OCI-LY7 (cell line): ENCODE data around the gene ACP4. TPM values are rescaled to one million over a fixed set of nuclear protein-coding genes. Genes with fewer than 3 reads are reported as not detected.
"Not testable (repeated sequence)": the region's sequence is repeated elsewhere in the genome, so short reads cannot be mapped to it uniquely, and the experiment has no call there.

ENCODE experiments used
- BruUV-seq: library from RNA; stranded (reverse); fragments of 400-500 nt; replicated peaks from 2 replicates; lab custom pipeline; 2021; lab: Mats Ljungman, UMichigan
- CTCF ChIA-PET: fragments of 300-600 bp; sonication (Branson Sonifier 250); formaldehyde crosslinking; loops from one replicate; lab custom pipeline; 2022; ENCODE audit warnings: antibody characterized with exemption; ENCODE audit not compliant: unreplicated experiment; lab: Charles Lee
- POLR2A ChIA-PET: fragments of 300-600 bp; sonication (Branson Sonifier 250); formaldehyde crosslinking; loops from one replicate; lab custom pipeline; 2022; ENCODE audit warnings: antibody characterized with exemption; lab: Charles Lee
- DNase-seq: peaks from one replicate; pipeline ENCODE4 v3.0.0-alpha.2; 2015; ENCODE audit warnings: low spot score
- H2AFZ ChIP-seq: fragments of 200-600 bp; sonication (generic), shearing (Covaris generic); 2 replicates; pipeline ENCODE4 v1.6.1; 2014; ENCODE audit warnings: mild to moderate bottlenecking, antibody characterized with exemption, low read length, moderate library complexity
- H3K27ac ChIP-seq: fragments of 200-600 bp; sonication (generic); 2 replicates; pipeline ENCODE4 v1.5.1; 2014; ENCODE audit warnings: mixed run types, low read depth, mild to moderate bottlenecking, moderate library complexity, low read length, inconsistent platforms; ENCODE audit not compliant: poor library complexity, severe bottlenecking
- H3K36me3 ChIP-seq: fragments of 200-600 bp; sonication (generic); 2 replicates; pipeline ENCODE4 v1.6.1; 2014; ENCODE audit warnings: mild to moderate bottlenecking, antibody characterized with exemption, low read length, moderate library complexity, mixed read lengths; ENCODE audit not compliant: insufficient read depth
- H3K4me1 ChIP-seq: fragments of 200-600 bp; sonication (generic); 2 replicates; pipeline ENCODE4 v1.5.1; 2014; ENCODE audit warnings: mild to moderate bottlenecking, low read length; ENCODE audit not compliant: insufficient read depth, poor library complexity, severe bottlenecking
- H3K4me2 ChIP-seq: fragments of 200-600 bp; sonication (generic); 2 replicates; pipeline ENCODE4 v1.6.1; 2014; ENCODE audit warnings: mild to moderate bottlenecking, low read length
- H3K4me3 ChIP-seq: fragments of 200-600 bp; sonication (generic); 2 replicates; pipeline ENCODE4 v1.5.1; 2014; ENCODE audit warnings: mild to moderate bottlenecking, low read depth, low read length; ENCODE audit not compliant: poor library complexity, severe bottlenecking
- H3K79me2 ChIP-seq: fragments of 200-600 bp; sonication (generic); 2 replicates; pipeline ENCODE4 v1.6.1; 2016; ENCODE audit warnings: low read depth, mild to moderate bottlenecking, low read length, moderate library complexity, mixed read lengths; ENCODE audit not compliant: insufficient read depth
- H3K9me2 ChIP-seq: fragments of 200-600 bp; sonication (generic); 2 replicates; pipeline ENCODE4 v1.6.1; 2016; ENCODE audit warnings: mild to moderate bottlenecking, low read length, mixed read lengths; ENCODE audit not compliant: insufficient read depth
- H3K9me3 ChIP-seq: fragments of 200-600 bp; sonication (generic); 2 replicates; pipeline ENCODE4 v1.6.1; 2014; ENCODE audit warnings: mild to moderate bottlenecking, mixed run types, low read length, mixed read lengths
- H4K20me1 ChIP-seq: fragments of 200-600 bp; sonication (generic); 2 replicates; pipeline ENCODE4 v1.6.1; 2014; ENCODE audit warnings: mild to moderate bottlenecking, antibody characterized with exemption, low read length, moderate library complexity, mixed read lengths; ENCODE audit not compliant: insufficient read depth
- EZH2phosphoT487 ChIP-seq: fragments of 200-600 bp; sonication (generic); IDR thresholded peaks from 2 replicates; pipeline ENCODE4 v1.6.1; 2018; ENCODE audit warnings: low read depth, borderline replicate concordance, mild to moderate bottlenecking, mixed run types, antibody characterized with exemption, low read length, moderate library complexity, mixed read lengths
- intact Hi-C: fragments of 100-400 bp; cut with micrococcal nuclease; formaldehyde crosslinking; loops from one replicate; pipeline ENCODE4 v1.10.0; 2022; ENCODE audit not compliant: unreplicated experiment
- total RNA-seq, 2 experiments: library from RNA; depleted of rRNA in 1 of 2; stranded (reverse); fragments of >200 nt in 1 of 2; shearing (Covaris generic) in 1 of 2; gene quantifications; 2 replicates each; pipeline ENCODE4 v1.2.3, GENCODE V29; 2014 to 2022
- TF ChIP-seq, protein P1 (sequence below): fragments of 200-600 bp; sonication (generic); conservative IDR thresholded peaks from 2 replicates; pipeline ENCODE4 v1.5.1; 2014; ENCODE audit warnings: mild to moderate bottlenecking, antibody characterized with exemption, low read length, moderate library complexity, mixed read lengths

ACP4 gene
- total RNA-seq, 2 experiments from 2014 or later: not detected

DNA sequence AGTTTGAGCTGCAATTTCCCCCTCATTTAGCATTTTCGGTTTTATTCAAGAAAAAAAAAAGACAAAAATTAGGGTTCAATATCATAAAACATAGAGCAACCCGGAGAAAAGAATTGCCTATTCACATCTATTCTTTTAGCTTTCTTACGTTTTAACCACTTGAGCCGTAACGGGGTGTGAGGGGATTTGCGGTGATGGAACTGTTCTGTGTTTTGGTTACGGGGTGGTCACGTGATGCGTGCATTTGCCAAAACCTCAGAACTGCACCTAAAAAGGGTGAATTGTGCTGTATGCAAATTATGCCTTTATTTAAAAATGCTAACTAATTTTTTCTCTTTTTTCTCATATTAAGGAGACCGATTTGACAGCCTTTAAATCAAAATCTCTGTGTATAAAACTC, 45.0 kb upstream of the ACP4 start:
- Histone ChIP-seq H3K27ac (no peak overlapping the region), H2AFZ (no peak overlapping the region), H3K79me2 (no peaks in the 10 kb centered on the region), H3K9me3 (no peaks in the 10 kb centered on the region), H3K4me3 (no peak overlapping the region), H3K9me2 (no peaks in the 10 kb centered on the region), H4K20me1 (no peaks in the 10 kb centered on the region), H3K4me2 (no peak overlapping the region), H3K36me3 (no peaks in the 10 kb centered on the region), H3K4me1 (no peaks in the 10 kb centered on the region)
- ChIA-PET CTCF (no interaction called here), POLR2A (no interaction called here)
- intact Hi-C loops: no loop called here
- no TSS peak for BruUV-seq
- no peak for DNase-seq
- TF ChIP-seq EZH2phosphoT487: no peak
- TF ChIP-seq, protein P1, sequence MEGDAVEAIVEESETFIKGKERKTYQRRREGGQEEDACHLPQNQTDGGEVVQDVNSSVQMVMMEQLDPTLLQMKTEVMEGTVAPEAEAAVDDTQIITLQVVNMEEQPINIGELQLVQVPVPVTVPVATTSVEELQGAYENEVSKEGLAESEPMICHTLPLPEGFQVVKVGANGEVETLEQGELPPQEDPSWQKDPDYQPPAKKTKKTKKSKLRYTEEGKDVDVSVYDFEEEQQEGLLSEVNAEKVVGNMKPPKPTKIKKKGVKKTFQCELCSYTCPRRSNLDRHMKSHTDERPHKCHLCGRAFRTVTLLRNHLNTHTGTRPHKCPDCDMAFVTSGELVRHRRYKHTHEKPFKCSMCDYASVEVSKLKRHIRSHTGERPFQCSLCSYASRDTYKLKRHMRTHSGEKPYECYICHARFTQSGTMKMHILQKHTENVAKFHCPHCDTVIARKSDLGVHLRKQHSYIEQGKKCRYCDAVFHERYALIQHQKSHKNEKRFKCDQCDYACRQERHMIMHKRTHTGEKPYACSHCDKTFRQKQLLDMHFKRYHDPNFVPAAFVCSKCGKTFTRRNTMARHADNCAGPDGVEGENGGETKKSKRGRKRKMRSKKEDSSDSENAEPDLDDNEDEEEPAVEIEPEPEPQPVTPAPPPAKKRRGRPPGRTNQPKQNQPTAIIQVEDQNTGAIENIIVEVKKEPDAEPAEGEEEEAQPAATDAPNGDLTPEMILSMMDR: no peak

DNA sequence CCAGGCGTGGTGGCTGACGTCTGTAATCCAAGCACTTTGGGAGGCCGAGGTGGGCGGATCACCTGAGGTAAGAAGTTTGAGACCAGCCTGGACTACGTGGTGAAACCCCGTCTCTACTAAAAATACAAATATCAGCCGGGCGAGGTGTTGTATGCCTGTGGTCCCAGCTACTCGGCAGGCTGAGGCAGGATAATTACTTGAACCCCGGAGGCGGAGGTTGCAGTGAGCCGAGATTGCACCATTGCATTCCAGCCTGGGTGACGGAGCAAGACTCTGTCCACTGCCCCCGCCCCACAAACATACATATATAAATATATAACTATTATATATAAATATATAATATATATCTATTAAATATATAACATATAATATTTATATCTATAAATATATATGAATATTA, 43.1 kb upstream of the ACP4 start:
- H3K36me3 ChIP-seq, H3K9me2 ChIP-seq, H3K4me1 ChIP-seq, BruUV-seq, H3K4me3 ChIP-seq, H4K20me1 ChIP-seq, CTCF ChIA-PET, H3K79me2 ChIP-seq, H3K27ac ChIP-seq, DNase-seq, H3K4me2 ChIP-seq, H3K9me3 ChIP-seq, POLR2A ChIA-PET, intact Hi-C loops, H2AFZ ChIP-seq: not testable (repeated sequence)

DNA sequence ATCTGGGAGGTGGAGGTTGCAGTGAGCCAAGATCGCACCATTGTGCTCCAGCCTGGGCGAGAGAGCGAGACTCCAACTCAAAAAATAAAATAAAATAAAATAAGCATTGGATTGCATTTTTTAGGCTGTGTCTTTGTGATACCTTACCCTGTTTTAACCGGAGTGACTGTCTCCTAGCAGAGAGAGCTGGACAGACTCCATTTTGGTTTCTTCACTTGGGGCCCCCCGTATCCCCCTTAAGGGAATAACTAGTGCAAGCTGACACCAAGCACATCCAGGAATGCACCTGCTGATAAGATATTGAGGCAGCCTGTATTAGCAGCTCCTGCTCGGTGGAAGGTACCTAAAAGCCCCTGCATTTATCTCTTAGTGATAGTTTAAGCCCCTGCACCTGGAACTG, 40.7 kb upstream of the ACP4 start:
- no peaks in the 10 kb centered on the region for H3K4me1 ChIP-seq
- no peak overlapping the region for H3K27ac ChIP-seq
- no peaks in the 10 kb centered on the region for H3K79me2 ChIP-seq
- H4K20me1 ChIP-seq: no peaks in the 10 kb centered on the region
- no peak overlapping the region for H3K4me2 ChIP-seq
- H3K9me3 ChIP-seq: no peaks in the 10 kb centered on the region
- TF ChIP-seq EZH2phosphoT487: no peak
- TF ChIP-seq, protein P1: no peak
- ChIA-PET CTCF (no interaction called here), POLR2A (no interaction called here)
- no peak for DNase-seq
- intact Hi-C loops: no loop called here
- H3K9me2 ChIP-seq: no peaks in the 10 kb centered on the region
- H2AFZ ChIP-seq: no peak overlapping the region
- H3K4me3 ChIP-seq: no peak overlapping the region
- no peaks in the 10 kb centered on the region for H3K36me3 ChIP-seq
- BruUV-seq: no TSS peak
